ENCODE results near the gene PTGES.

DNA sequence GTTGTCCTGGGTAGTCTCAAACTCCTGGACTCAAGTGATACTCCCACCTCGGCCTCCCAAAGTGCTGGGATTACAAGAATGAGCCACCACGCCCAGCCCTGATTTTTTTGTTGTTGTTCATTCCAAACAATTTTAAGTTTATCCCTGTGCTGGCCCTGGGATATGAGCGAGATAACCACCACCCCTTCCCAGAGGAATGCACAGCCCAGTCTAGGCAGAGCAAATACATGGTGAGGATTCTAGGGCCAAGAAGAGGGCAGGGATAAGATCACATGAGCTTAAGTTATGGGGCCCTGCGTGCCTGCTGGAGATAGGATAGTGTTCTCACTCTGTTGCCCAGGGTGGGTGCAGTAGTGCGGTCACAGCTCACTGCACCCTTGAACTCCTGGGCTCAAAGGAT is 29.1 kb upstream of the PTGES start:
- TF ChIP-seq RAD21 (IDR thresholded peaks at IDR 0.05; ENCODE audit: insufficient read depth, low read depth, low read length): no peak
- TF ChIP-seq, protein P1, sequence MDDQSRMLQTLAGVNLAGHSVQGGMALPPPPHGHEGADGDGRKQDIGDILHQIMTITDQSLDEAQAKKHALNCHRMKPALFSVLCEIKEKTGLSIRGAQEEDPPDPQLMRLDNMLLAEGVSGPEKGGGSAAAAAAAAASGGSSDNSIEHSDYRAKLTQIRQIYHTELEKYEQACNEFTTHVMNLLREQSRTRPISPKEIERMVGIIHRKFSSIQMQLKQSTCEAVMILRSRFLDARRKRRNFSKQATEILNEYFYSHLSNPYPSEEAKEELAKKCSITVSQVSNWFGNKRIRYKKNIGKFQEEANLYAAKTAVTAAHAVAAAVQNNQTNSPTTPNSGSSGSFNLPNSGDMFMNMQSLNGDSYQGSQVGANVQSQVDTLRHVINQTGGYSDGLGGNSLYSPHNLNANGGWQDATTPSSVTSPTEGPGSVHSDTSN (IDR thresholded peaks at IDR 0.05; ENCODE audit: insufficient replicate concordance, low read depth, low read length): no peak
- TF ChIP-seq SREBF2 (IDR thresholded peaks at IDR 0.05; ENCODE audit: low read length): no peak
- TF ChIP-seq POLR2A (IDR thresholded peaks at IDR 0.05; ENCODE audit: low read depth, low read length): no peak
- TF ChIP-seq, protein P2, sequence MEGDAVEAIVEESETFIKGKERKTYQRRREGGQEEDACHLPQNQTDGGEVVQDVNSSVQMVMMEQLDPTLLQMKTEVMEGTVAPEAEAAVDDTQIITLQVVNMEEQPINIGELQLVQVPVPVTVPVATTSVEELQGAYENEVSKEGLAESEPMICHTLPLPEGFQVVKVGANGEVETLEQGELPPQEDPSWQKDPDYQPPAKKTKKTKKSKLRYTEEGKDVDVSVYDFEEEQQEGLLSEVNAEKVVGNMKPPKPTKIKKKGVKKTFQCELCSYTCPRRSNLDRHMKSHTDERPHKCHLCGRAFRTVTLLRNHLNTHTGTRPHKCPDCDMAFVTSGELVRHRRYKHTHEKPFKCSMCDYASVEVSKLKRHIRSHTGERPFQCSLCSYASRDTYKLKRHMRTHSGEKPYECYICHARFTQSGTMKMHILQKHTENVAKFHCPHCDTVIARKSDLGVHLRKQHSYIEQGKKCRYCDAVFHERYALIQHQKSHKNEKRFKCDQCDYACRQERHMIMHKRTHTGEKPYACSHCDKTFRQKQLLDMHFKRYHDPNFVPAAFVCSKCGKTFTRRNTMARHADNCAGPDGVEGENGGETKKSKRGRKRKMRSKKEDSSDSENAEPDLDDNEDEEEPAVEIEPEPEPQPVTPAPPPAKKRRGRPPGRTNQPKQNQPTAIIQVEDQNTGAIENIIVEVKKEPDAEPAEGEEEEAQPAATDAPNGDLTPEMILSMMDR (IDR thresholded peaks at IDR 0.05 in 2 of 3, conservative IDR thresholded peaks at IDR 0.05 in 1 of 3; ENCODE audit: control insufficient read depth in 2 of 3, extremely low read depth in 1 of 3, insufficient read depth in 1 of 3, low read depth in 3 of 3, low read length in 3 of 3): no peak
- TF ChIP-seq, protein P3, sequence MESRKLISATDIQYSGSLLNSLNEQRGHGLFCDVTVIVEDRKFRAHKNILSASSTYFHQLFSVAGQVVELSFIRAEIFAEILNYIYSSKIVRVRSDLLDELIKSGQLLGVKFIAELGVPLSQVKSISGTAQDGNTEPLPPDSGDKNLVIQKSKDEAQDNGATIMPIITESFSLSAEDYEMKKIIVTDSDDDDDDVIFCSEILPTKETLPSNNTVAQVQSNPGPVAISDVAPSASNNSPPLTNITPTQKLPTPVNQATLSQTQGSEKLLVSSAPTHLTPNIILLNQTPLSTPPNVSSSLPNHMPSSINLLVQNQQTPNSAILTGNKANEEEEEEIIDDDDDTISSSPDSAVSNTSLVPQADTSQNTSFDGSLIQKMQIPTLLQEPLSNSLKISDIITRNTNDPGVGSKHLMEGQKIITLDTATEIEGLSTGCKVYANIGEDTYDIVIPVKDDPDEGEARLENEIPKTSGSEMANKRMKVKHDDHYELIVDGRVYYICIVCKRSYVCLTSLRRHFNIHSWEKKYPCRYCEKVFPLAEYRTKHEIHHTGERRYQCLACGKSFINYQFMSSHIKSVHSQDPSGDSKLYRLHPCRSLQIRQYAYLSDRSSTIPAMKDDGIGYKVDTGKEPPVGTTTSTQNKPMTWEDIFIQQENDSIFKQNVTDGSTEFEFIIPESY (IDR thresholded peaks at IDR 0.05): no peak
- TF ChIP-seq CEBPB (IDR thresholded peaks at IDR 0.05; ENCODE audit: borderline replicate concordance in 1 of 2, low read depth in 2 of 2, low read length in 2 of 2): no peak
- no peak for TF ChIP-seq BHLHE40 (IDR thresholded peaks at IDR 0.05; ENCODE audit: borderline replicate concordance in 1 of 2, low read depth in 2 of 2, low read length in 1 of 2)

Measured in GM12878 (cell line).